Neuron (in vitro differentiated cells): ENCODE data around the gene LRP5.

Source experiments
- H2AFZ ChIP-seq: one replicate; pipeline ENCODE4 v1.6.1; 2013; ENCODE audit warnings: low read depth, mild to moderate bottlenecking, inconsistent platforms, low read length, moderate library complexity
- H3K27me3 ChIP-seq: one replicate; pipeline ENCODE4 v1.6.1; 2013; ENCODE audit warnings: low read length; ENCODE audit not compliant: insufficient read depth
- H3K36me3 ChIP-seq: one replicate; pipeline ENCODE4 v1.6.1; 2013; ENCODE audit warnings: low read length; ENCODE audit not compliant: insufficient read depth
- H3K4me1 ChIP-seq: one replicate; pipeline ENCODE4 v1.6.1; 2013; ENCODE audit warnings: low read length; ENCODE audit not compliant: insufficient read depth
- H3K4me3 ChIP-seq: 2 replicates; pipeline ENCODE4 v1.5.1; 2013; ENCODE audit warnings: mild to moderate bottlenecking, low read length, moderate library complexity
- H3K9me3 ChIP-seq: one replicate; pipeline ENCODE4 v1.6.1; 2013; ENCODE audit warnings: low read length

Gene LRP5

DNA sequence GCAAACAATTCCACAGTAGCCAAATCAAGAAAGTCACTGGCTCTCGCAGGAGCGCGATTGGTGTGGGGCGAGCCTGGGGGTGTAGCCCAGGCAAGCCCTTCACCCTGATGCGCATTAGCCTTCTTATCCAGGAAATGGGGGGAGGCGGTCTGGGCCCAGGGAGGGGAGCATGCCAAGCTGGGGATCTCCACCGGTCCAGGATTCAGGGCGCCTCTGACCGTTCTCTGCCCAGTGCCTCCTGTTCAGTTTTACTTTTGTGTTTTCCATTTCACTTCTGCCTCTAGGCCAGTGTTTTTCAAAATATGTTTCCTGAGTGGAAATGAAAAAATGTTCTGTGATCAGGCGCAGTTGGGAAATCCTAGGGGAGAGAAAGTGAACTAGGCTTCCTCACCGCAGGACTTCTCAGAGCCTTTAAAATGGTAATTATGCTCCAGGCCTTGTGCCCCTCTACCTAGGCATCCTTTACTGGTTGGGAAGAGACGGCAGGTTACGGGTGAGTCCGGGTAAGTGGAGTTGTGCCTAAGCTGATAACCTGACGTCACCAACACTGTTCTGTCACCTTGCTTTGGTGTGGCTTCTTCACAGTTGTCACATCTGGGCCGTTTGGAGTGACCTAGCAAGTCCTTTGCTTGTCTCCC is 18.4 kb downstream of the LRP5 start:
- Histone ChIP-seq H3K9me3 (no peaks in the 10 kb centered on the region), H3K27me3 (no peaks in the 10 kb centered on the region), H2AFZ (no peak overlapping the region), H3K4me3 (no peak overlapping the region), H3K4me1 (peaks cover 25% of the 10 kb centered on the region), H3K36me3 (no peaks in the 10 kb centered on the region)

DNA sequence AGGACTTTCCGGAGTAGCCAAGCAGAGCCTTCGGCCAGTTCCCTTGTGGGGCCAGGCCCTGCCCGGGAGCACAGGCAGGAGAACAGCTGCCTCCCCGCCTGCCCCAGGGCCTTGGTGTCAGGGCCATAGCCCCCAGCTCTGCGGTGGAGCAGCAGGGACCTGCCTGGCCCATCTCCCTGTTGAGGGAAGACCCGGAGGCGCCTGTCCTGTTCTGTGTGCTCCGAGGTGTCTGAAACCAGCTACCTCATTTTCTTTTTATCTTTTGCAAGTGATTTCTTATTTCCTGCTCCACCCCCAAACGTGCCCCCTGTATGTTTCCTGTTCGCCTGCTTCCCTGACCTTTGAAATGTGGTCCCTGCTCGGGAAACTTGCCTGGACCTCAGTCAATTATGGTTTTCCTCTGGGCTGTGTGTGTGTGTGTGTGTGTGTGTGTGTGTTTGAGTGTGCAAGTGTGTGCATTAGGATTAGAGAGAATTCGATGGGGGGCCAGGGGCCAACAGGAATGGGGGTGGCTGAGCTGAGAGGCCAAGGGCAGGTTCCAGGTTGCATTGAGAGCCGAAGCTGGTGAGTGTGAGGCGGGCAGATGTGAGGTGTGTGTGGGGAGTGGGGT is 19.1 kb downstream of the LRP5 start:
- Histone ChIP-seq H2AFZ (no peak overlapping the region), H3K27me3 (no peaks in the 10 kb centered on the region), H3K36me3 (no peaks in the 10 kb centered on the region), H3K4me1 (peaks cover 25% of the 10 kb centered on the region), H3K4me3 (no peak overlapping the region), H3K9me3 (no peaks in the 10 kb centered on the region)

DNA sequence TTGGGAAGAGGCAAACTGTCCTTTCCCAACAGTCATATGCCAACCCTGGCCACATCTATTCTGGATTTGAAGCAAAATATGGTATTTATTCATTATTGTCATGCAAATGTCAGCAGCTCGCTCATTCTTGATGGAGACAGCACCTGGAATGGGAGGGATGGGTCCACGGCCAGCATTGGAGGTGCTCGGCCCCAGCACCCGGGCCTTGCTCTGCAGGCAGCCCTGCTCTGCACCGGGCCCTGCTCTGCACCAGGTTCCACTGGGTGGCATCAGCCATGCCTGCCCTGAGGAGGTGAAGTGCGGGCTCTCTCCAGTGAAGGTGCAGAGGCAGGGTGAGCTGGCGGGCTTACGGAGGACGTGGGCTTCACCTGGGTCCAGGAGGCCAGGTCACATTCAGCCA is 19.8 kb downstream of the LRP5 start:
- H3K36me3 ChIP-seq, result no peaks in the 10 kb centered on the region
- peaks cover 22% of the 10 kb centered on the region for H3K4me1 ChIP-seq
- H3K27me3 ChIP-seq, result no peaks in the 10 kb centered on the region
- no peaks in the 10 kb centered on the region for H3K9me3 ChIP-seq
- H3K4me3 ChIP-seq, result no peak overlapping the region
- no peak overlapping the region for H2AFZ ChIP-seq

DNA sequence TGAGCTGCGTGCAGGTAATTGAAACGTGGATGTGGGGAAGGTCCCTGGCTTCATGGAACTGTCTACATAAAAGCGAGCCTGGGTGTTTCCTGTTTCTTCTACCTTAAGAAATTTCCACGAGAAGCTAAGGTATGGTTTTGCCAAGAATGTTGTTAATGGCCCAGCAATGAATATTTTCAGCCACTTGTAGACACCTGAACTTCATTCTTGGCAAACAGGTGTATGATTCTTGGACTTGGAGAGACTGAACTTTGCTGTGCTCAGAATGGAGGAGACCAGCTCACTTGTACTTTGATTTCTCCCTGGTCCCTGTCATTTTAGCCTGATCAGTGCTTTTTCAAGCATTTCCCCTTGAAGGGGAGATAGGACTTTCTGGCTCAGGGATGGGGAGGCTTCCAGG is 20.8 kb downstream of the LRP5 start:
- Histone ChIP-seq H2AFZ (no peak overlapping the region), H3K4me1 (peaks cover 12% of the 10 kb centered on the region), H3K36me3 (no peaks in the 10 kb centered on the region), H3K9me3 (no peaks in the 10 kb centered on the region), H3K27me3 (no peaks in the 10 kb centered on the region), H3K4me3 (no peak overlapping the region)

DNA sequence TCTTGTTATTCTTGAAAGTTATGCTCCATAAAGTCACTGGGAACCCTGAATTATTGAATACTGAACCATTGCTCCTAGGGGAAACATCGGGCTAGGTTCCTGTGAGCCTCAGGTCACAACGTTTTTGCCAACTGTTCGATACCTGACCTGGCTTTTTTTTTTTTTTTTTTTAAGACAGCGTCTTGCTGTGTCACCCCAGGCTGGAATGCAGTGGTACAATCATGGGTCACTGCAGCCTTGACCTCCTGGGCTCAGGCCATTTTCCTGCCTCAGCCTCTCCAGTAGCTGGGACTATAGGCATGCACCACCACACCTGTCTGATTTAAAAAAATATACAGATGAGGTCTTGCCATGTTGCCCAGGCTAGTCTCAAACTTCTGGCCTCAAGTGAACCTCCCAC is 22.5 kb downstream of the LRP5 start:
- H3K9me3 ChIP-seq, result no peaks in the 10 kb centered on the region
- peaks cover 5% of the 10 kb centered on the region for H3K4me1 ChIP-seq
- H2AFZ ChIP-seq, result no peak overlapping the region
- no peaks in the 10 kb centered on the region for H3K27me3 ChIP-seq
- H3K4me3 ChIP-seq, result no peak overlapping the region
- no peaks in the 10 kb centered on the region for H3K36me3 ChIP-seq

DNA sequence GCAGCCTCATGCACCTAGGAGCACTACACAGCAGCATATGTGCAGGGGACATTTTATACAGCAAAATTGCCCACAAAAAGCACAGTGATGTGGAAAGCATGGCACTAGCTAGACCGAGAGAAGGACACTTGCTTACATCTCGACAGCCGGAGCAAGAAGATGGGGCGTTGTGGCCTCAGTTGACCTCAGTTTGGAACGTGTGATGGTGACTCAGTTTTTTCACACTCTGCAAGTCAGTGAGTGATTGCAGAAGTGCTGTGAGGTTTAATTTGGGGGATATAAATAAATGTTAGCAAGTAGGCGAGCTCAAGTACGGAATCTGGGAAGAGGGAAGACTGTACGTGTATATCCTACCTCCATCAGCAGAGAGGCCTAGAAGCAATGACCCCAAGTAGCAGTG is 23.3 kb downstream of the LRP5 start:
- H3K27me3 ChIP-seq, result no peaks in the 10 kb centered on the region
- H3K4me1 ChIP-seq, result peaks cover 5% of the 10 kb centered on the region
- no peak overlapping the region for H3K4me3 ChIP-seq
- H3K36me3 ChIP-seq, result no peaks in the 10 kb centered on the region
- H3K9me3 ChIP-seq, result no peaks in the 10 kb centered on the region
- H2AFZ ChIP-seq, result no peak overlapping the region

DNA sequence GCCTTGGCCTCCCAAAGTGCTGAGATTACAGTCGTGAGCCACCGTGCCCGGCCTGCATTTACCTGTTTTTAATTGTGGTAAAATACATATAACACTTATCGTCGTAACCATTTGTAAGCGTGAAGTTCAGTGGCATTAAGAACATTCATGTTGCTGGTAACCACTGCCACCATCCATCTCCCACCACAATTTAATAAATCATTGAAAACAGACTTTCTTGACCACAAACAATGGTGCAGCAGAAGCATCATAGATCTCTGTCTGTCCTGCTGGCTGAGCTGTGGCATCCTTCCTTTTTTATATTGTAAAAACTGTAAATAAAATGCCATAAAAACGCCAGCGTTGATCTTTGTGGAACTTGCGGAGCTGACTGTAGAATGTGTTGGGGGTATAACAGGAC is 24.3 kb downstream of the LRP5 start:
- H3K27me3 ChIP-seq, result no peaks in the 10 kb centered on the region
- H3K9me3 ChIP-seq, result no peaks in the 10 kb centered on the region
- H3K4me3 ChIP-seq, result no peak overlapping the region
- H2AFZ ChIP-seq, result no peak overlapping the region
- H3K4me1 ChIP-seq, result peaks cover 6% of the 10 kb centered on the region
- H3K36me3 ChIP-seq, result no peaks in the 10 kb centered on the region

DNA sequence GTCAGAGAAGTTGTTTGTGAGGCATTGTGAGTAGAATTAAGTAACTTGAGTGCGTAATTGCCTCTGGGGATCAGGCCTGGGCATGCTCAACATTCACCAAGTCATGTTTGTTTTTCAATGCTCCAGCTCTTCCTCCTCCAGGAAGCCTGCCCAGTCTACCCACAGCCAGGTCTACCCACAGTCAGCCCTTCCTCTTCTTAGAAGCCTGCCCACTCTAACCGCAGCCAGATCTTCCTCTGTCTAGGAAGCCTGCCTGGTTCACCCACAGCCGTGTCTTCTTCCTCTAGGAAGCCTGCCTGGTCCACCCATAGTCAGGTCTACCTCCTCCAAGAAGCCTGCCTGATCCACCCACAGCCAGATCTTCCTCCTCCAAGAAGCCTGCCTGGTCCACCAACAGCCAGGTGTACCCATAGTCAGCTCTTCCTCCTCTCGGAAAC is 25.0 kb downstream of the LRP5 start:
- H3K27me3 ChIP-seq, result no peaks in the 10 kb centered on the region
- peaks cover 5% of the 10 kb centered on the region for H3K4me1 ChIP-seq
- no peak overlapping the region for H2AFZ ChIP-seq
- H3K36me3 ChIP-seq, result no peaks in the 10 kb centered on the region
- H3K9me3 ChIP-seq, result no peaks in the 10 kb centered on the region
- H3K4me3 ChIP-seq, result no peak overlapping the region

DNA sequence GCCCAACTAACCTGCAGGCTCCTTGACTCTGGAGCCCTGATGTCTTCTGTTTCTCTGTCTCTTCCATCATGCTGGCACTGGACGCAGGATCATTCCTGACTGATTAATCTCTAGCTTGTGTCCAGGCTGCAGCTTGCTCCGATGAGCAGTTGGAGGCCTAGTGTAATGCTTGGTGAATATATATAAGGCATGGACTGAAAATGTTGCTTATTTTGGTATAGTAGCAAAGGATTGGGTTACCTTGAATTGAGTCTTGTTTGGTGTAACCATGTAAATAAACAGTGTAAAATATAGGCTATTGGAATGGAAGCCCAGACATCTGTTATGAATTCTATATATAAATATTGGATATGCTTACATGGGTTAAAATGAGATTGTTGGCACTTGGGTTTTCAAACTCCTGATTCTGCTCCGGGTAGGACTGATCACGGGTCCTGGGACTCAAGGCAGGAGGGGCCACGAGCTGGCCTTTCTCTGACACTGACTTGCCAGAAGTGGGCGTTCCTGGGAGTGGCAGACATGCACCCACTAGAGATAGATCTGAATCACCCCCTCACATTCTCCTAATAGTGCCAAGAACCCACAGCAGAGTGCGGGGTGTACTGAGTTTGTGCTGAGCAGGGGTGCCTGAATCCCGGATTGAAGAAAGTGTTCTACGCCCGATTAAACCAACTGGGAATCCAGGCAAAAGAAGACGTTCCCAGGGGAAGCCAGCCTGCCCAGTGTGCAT is 25.8 kb downstream of the LRP5 start:
- H3K36me3 ChIP-seq, result no peaks in the 10 kb centered on the region
- H3K27me3 ChIP-seq, result no peaks in the 10 kb centered on the region
- no peak overlapping the region for H3K4me3 ChIP-seq
- H3K9me3 ChIP-seq, result no peaks in the 10 kb centered on the region
- no peak overlapping the region for H2AFZ ChIP-seq
- H3K4me1 ChIP-seq, result peaks cover 5% of the 10 kb centered on the region

DNA sequence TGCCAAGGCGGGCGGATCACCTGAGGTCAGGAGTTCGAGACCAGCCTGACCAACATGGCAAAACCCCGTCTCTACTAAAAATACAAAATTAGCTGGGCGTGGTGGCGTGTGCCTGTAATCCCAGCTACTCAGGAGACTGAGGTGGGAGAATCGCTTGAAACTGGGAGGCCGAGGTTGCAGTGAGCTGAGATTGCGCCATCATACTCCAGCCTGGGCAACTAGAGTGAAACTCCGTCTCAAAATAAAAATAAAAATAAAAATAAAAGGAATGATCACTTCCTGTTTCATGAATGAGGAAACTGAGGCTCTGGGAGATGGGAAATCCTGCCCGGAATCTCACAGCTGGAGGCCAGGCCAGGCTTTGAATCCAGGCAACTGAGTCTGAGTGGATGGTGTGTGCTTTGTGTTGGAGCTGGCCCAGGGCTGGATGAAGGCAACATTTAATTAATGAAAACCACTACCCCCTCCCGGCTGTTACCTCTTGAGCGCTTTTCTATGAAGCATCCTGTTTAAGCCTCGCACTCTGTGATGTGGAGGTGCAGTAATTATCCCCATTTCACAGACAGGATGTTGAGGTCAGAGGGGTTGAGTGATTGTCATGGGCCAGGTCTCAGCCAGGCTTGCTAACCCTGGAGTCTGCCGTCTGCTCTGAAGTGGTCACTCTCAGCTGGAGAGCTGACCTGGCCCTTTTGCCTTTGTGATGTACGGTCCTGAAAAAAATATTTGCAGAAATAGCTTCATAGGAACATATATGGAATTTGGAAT is 27.8 kb downstream of the LRP5 start:
- Histone ChIP-seq H3K9me3 (no peaks in the 10 kb centered on the region), H3K4me1 (peaks cover 5% of the 10 kb centered on the region)

DNA sequence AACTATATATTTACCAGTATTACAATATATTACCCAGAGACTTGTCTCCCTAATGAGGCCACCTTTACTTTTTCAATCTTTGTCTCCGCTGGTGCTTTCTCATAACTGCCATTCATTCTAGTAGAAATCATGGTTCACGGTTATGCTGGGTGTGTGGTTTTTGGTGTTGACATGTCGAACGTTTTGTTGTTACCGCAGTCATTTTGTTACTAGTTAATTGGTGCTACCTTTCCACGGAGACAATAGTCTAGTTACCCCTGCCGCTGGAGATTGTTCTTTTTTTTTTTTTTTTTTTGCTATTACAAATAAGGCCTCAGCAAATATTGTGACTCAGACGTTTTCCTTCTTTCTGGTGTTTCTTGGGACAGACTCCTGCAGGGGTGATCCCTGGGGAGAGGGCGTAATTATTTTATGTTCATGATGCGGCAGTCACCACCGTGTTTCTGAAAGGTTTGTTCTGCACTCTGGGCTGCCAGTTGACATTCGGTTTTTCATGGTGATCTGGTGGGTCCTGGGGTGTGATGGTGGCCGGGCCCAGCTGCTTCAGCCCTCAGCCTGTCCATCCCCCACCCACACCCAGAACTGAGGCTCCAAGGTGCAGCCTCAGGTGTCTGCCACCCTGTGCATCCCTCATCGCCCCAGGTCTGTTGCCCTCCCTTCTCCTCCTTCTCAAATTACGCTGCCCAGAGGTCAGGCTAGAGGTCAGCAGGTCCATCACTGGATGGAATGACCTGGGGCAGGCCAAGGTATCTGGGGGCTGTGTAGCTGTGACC is 28.6 kb downstream of the LRP5 start:
- Histone ChIP-seq H3K4me3 (no peak overlapping the region), H2AFZ (no peak overlapping the region), H3K4me1 (peaks cover 5% of the 10 kb centered on the region), H3K27me3 (no peaks in the 10 kb centered on the region), H3K36me3 (no peaks in the 10 kb centered on the region), H3K9me3 (peaks cover 3% of the 10 kb centered on the region)

More for the DNA sequence above, 27.8 kb downstream of the LRP5 start:
- no peak overlapping the region for H3K4me3 ChIP-seq
- H3K27me3 ChIP-seq, result no peaks in the 10 kb centered on the region
- no peak overlapping the region for H2AFZ ChIP-seq
- no peaks in the 10 kb centered on the region for H3K36me3 ChIP-seq

DNA sequence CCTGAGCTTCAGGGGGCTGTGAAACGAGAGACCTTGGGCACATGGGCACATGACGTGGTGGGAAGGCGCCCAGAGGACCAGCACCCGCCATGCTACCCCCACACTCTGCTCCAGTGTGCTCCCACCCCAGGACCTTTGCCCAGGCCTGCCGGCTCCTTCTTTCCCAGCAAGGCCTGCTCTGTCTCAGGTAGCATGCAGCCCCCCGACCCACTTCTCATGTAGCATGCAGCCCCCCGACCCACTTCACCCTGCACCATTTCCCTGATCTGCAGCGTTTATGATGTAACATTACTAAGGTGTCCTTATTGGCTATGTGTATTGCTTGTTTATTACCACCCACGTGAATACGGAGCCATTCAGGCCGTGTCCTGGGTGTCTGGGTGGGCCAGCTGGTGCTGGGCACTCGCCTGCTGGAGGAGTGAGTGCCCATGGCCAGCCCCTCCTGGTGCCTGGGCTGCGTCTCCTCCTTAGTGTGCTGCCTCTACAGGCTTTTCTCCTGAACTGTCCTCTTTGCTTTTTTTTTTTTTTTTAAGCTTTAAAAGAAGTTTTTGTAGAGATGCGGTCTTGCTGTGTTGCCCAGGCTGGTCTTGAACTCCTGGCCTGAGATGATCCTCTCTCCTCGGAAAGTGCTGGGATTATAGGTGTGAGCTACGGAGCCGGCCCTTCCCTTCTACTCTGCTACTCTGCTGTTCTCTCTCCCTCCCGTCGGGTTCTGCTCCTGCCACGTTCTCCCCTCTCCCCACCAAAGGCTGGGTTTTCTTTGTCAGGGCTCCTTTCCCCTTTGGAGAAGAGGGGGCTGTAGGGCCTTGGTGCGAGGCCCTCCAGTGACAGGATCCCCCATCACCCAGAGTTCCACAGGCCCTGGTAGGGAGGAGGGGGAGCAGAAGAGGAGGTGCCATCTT is 29.4 kb downstream of the LRP5 start:
- H3K27me3 ChIP-seq, result no peaks in the 10 kb centered on the region
- H3K36me3 ChIP-seq, result no peaks in the 10 kb centered on the region
- no peak overlapping the region for H2AFZ ChIP-seq
- H3K9me3 ChIP-seq, result peaks cover 6% of the 10 kb centered on the region
- peaks cover 5% of the 10 kb centered on the region for H3K4me1 ChIP-seq
- H3K4me3 ChIP-seq, result no peak overlapping the region
